WTC11 (cell line): ENCODE measurements around the gene NPB. TPM values are rescaled to one million over a fixed set of nuclear protein-coding genes. Genes with fewer than 3 reads are reported as not detected.

Source experiments
- E2F1 ChIP-seq: sonication (generic); formaldehyde crosslinking; IDR thresholded peaks from 2 replicates; pipeline ENCODE4 v1.8.0; 2022; ENCODE audit warnings: mild to moderate bottlenecking, missing genetic modification reagents
- ETV6 ChIP-seq: sonication (generic); formaldehyde crosslinking; IDR thresholded peaks from 2 replicates; pipeline ENCODE4 v1.8.1; 2022; ENCODE audit warnings: mild to moderate bottlenecking, missing genetic modification reagents
- HMGXB4 ChIP-seq: sonication (generic); formaldehyde crosslinking; IDR thresholded peaks from 2 replicates; pipeline ENCODE4 v1.8.1; 2023; ENCODE audit warnings: mild to moderate bottlenecking, moderate library complexity, missing genetic modification reagents
- JUN ChIP-seq: sonication (generic); formaldehyde crosslinking; IDR thresholded peaks from 2 replicates; pipeline ENCODE4 v1.8.0; 2023; ENCODE audit warnings: mild to moderate bottlenecking, missing genetic modification reagents
- NR1H2 ChIP-seq: sonication (generic); formaldehyde crosslinking; IDR thresholded peaks from 2 replicates; pipeline ENCODE4 v1.9.0; 2021; ENCODE audit warnings: mild to moderate bottlenecking, moderate library complexity, missing genetic modification reagents
- NR3C1 ChIP-seq: sonication (generic); formaldehyde crosslinking; conservative IDR thresholded peaks from 2 replicates; pipeline ENCODE4 v1.8.1; 2023; ENCODE audit warnings: low read depth, mild to moderate bottlenecking, missing genetic modification reagents
- RORB ChIP-seq: fragments of 250-450 bp; sonication (Bioruptor Pico); IDR thresholded peaks from 2 replicates; pipeline ENCODE4 v1.9.0; 2021; ENCODE audit warnings: mild to moderate bottlenecking
- SMAD3 ChIP-seq: sonication (generic); formaldehyde crosslinking; IDR thresholded peaks from 2 replicates; pipeline ENCODE4 v1.8.0; 2022; ENCODE audit warnings: missing genetic modification reagents, mild to moderate bottlenecking, borderline replicate concordance
- SP1 ChIP-seq: sonication (generic); formaldehyde crosslinking; conservative IDR thresholded peaks from 2 replicates; pipeline ENCODE4 v1.8.1; 2022; ENCODE audit warnings: missing genetic modification reagents
- TEAD1 ChIP-seq: sonication (generic); formaldehyde crosslinking; IDR thresholded peaks from 2 replicates; pipeline ENCODE4 v1.8.0; 2022; ENCODE audit warnings: mild to moderate bottlenecking, missing genetic modification reagents
- ZNF425 ChIP-seq: fragments of 250-450 bp; sonication (Bioruptor Pico); conservative IDR thresholded peaks from 2 replicates; pipeline ENCODE4 v1.9.0; 2021; ENCODE audit warnings: mild to moderate bottlenecking
- ZNF532 ChIP-seq: fragments of 250-450 bp; sonication (Bioruptor Pico); IDR thresholded peaks from 2 replicates; pipeline ENCODE4 v1.9.0; 2021; ENCODE audit warnings: mild to moderate bottlenecking, borderline replicate concordance
- total RNA-seq: library from RNA; stranded (reverse); gene quantifications from 3 replicates; pipeline ENCODE4 v1.2.3, GENCODE V29; 2021
- TF ChIP-seq, protein P1 (sequence below): sonication (generic); formaldehyde crosslinking; IDR thresholded peaks from 2 replicates; pipeline ENCODE4 v1.8.1; 2023; ENCODE audit warnings: mild to moderate bottlenecking, missing genetic modification reagents
- TF ChIP-seq, protein P2 (sequence below): fragments of 200-600 bp; IDR thresholded peaks from 2 replicates; pipeline ENCODE4 v1.8.0; 2022; ENCODE audit warnings: antibody characterized with exemption
- TF ChIP-seq, protein P3 (sequence below): sonication (generic); formaldehyde crosslinking; IDR thresholded peaks from 2 replicates; pipeline ENCODE4 v1.8.0; 2023; ENCODE audit warnings: mild to moderate bottlenecking, missing genetic modification reagents
- TF ChIP-seq, protein P4 (sequence below): sonication (generic); formaldehyde crosslinking; IDR thresholded peaks from 2 replicates; pipeline ENCODE4 v1.8.0; 2023; ENCODE audit warnings: missing genetic modification reagents, mild to moderate bottlenecking, borderline replicate concordance

The NPB gene
- total RNA-seq, 1 experiment from 2014 or later = 1.9 TPM

DNA sequence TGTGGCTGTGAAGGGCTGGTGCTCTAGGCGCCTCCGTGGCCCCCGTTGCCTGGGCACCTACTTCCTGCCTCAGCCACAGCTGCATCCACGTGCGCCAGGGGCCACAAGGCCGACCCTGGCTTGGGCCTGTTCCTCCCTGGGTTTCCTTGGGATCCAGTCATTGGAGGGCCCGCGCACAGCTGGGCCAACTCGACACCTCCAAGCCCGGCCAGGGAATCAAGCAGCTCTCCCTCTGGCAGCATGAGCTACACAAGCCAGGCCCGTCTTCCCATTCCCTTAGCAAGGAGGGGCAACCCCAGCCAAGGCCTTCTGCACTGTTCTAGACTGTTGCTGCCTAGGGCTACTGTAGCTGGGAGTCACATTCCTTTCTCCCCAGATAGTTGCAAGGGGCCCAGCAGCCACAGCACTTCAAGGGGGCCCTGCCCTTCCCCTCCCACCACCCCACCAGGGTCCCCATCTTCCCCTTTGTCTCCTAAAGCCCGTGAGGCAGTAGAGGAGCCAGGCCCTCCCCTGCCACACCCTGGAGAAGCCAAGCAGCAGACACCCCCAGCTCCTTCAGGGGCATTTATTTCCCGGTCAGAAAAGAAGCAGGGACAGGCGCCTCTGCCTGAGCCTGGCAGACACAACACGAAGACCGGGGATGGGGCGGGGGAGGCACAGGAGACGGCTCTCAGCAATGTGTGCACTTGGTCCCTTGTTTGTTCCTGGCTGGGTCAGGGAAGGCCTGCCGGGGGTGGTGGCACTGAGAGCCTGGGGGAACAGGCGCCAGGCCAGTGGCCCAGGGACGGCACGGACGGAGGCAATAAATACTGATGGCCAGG lies 34.7 kb upstream of the NPB start (continued):
- TF ChIP-seq SP1 (peak; percentile 44; the same call in 1 of the 2 replicates), NR3C1 (no peak), ZNF425 (no peak), TEAD1 (0 out of 2 replicates have a peak, but pooled peaks have one; percentile 59), SMAD3 (CRISPR knock-in tag) (0 out of 2 replicates have a peak, but pooled peaks have one; percentile 76), HMGXB4 (CRISPR knock-in tag) (no peak), ETV6 (no peak), ZNF532 (CRISPR knock-in tag) (no peak), RORB (CRISPR knock-in tag) (0 out of 2 replicates have a peak, but pooled peaks have one; percentile 1), JUN (CRISPR knock-in tag) (peak; percentile 44; the same call in 1 of the 2 replicates), NR1H2 (CRISPR knock-in tag) (0 out of 2 replicates have a peak, but pooled peaks have one; percentile 14), E2F1 (0 out of 2 replicates have a peak, but pooled peaks have one; percentile 34)
- TF ChIP-seq, protein P1, sequence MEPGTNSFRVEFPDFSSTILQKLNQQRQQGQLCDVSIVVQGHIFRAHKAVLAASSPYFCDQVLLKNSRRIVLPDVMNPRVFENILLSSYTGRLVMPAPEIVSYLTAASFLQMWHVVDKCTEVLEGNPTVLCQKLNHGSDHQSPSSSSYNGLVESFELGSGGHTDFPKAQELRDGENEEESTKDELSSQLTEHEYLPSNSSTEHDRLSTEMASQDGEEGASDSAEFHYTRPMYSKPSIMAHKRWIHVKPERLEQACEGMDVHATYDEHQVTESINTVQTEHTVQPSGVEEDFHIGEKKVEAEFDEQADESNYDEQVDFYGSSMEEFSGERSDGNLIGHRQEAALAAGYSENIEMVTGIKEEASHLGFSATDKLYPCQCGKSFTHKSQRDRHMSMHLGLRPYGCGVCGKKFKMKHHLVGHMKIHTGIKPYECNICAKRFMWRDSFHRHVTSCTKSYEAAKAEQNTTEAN (CRISPR knock-in tag) = peak; percentile 40; the same call in 1 of the 2 replicates
- TF ChIP-seq, protein P2, sequence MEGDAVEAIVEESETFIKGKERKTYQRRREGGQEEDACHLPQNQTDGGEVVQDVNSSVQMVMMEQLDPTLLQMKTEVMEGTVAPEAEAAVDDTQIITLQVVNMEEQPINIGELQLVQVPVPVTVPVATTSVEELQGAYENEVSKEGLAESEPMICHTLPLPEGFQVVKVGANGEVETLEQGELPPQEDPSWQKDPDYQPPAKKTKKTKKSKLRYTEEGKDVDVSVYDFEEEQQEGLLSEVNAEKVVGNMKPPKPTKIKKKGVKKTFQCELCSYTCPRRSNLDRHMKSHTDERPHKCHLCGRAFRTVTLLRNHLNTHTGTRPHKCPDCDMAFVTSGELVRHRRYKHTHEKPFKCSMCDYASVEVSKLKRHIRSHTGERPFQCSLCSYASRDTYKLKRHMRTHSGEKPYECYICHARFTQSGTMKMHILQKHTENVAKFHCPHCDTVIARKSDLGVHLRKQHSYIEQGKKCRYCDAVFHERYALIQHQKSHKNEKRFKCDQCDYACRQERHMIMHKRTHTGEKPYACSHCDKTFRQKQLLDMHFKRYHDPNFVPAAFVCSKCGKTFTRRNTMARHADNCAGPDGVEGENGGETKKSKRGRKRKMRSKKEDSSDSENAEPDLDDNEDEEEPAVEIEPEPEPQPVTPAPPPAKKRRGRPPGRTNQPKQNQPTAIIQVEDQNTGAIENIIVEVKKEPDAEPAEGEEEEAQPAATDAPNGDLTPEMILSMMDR = no peak
- TF ChIP-seq, protein P3, sequence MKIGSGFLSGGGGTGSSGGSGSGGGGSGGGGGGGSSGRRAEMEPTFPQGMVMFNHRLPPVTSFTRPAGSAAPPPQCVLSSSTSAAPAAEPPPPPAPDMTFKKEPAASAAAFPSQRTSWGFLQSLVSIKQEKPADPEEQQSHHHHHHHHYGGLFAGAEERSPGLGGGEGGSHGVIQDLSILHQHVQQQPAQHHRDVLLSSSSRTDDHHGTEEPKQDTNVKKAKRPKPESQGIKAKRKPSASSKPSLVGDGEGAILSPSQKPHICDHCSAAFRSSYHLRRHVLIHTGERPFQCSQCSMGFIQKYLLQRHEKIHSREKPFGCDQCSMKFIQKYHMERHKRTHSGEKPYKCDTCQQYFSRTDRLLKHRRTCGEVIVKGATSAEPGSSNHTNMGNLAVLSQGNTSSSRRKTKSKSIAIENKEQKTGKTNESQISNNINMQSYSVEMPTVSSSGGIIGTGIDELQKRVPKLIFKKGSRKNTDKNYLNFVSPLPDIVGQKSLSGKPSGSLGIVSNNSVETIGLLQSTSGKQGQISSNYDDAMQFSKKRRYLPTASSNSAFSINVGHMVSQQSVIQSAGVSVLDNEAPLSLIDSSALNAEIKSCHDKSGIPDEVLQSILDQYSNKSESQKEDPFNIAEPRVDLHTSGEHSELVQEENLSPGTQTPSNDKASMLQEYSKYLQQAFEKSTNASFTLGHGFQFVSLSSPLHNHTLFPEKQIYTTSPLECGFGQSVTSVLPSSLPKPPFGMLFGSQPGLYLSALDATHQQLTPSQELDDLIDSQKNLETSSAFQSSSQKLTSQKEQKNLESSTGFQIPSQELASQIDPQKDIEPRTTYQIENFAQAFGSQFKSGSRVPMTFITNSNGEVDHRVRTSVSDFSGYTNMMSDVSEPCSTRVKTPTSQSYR (CRISPR knock-in tag) = no peak
- TF ChIP-seq, protein P4, sequence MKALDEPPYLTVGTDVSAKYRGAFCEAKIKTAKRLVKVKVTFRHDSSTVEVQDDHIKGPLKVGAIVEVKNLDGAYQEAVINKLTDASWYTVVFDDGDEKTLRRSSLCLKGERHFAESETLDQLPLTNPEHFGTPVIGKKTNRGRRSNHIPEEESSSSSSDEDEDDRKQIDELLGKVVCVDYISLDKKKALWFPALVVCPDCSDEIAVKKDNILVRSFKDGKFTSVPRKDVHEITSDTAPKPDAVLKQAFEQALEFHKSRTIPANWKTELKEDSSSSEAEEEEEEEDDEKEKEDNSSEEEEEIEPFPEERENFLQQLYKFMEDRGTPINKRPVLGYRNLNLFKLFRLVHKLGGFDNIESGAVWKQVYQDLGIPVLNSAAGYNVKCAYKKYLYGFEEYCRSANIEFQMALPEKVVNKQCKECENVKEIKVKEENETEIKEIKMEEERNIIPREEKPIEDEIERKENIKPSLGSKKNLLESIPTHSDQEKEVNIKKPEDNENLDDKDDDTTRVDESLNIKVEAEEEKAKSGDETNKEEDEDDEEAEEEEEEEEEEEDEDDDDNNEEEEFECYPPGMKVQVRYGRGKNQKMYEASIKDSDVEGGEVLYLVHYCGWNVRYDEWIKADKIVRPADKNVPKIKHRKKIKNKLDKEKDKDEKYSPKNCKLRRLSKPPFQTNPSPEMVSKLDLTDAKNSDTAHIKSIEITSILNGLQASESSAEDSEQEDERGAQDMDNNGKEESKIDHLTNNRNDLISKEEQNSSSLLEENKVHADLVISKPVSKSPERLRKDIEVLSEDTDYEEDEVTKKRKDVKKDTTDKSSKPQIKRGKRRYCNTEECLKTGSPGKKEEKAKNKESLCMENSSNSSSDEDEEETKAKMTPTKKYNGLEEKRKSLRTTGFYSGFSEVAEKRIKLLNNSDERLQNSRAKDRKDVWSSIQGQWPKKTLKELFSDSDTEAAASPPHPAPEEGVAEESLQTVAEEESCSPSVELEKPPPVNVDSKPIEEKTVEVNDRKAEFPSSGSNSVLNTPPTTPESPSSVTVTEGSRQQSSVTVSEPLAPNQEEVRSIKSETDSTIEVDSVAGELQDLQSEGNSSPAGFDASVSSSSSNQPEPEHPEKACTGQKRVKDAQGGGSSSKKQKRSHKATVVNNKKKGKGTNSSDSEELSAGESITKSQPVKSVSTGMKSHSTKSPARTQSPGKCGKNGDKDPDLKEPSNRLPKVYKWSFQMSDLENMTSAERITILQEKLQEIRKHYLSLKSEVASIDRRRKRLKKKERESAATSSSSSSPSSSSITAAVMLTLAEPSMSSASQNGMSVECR (CRISPR knock-in tag) = 0 out of 2 replicates have a peak, but pooled peaks have one; percentile 35
